ENCODE results near the gene SLAMF1. TPM values are rescaled to one million over a fixed set of nuclear protein-coding genes. Genes with fewer than 3 reads are reported as not detected.

Gene SLAMF1
- total and polyA plus RNA-seq, 4 donors = 0.09 to 1.1 (median 0.17) TPM

DNA sequence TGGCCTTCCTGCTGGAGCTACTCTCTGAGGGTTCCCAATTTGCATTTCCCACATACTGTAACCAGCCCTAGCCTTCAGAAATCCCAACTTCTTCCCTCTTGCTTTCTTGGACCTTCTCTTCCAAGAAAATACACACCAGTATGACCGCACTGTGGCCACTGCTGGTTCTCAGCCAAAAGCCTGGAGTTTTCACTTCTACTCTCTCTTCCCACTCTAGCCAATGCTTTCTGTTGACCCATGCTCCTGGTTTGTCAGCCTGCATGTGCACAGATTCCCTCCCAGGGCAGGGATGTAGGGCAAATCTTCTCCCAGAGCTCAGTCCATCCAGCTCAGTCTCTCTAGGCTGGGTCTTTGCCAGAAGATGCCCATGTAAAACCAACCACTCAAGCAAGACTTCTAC is 664 bp downstream of the SLAMF1 start:
- Histone ChIP-seq H3K4me1 (ENCODE audit: control insufficient read depth in 4 of 4, insufficient read depth in 4 of 4, low read length in 3 of 4) (no peaks in the 10 kb centered on the region), H3K9me3 (ENCODE audit: control insufficient read depth in 4 of 4, low read length in 3 of 4) (no peaks in the 10 kb centered on the region), H3K36me3 (ENCODE audit: control insufficient read depth in 4 of 4, insufficient read depth in 3 of 4, low read depth in 1 of 4, low read length in 3 of 4) (no peaks in the 10 kb centered on the region), H3K9ac (ENCODE audit: low read depth in 1 of 2, low read length in 2 of 2) (no peak overlapping the region), H3K4me3 (ENCODE audit: low read depth in 1 of 3, low read length in 3 of 3) (no peak overlapping the region), H3K27me3 (ENCODE audit: control insufficient read depth in 4 of 4, insufficient read depth in 4 of 4, low read length in 3 of 4) (no peaks in the 10 kb centered on the region), H3K27ac (ENCODE audit: low read depth in 1 of 2, low read length in 2 of 2) (no peak overlapping the region)
- no peak for DNase-seq (ENCODE audit: low spot score)
- TF ChIP-seq GABPA (IDR thresholded peaks at IDR 0.05 in 1 of 2, conservative IDR thresholded peaks at IDR 0.05 in 1 of 2) = no peak
- TF ChIP-seq NR2F2 (IDR thresholded peaks at IDR 0.05) = no peak
- no peak for TF ChIP-seq FOXA1 (IDR thresholded peaks at IDR 0.05)
- no peak for TF ChIP-seq RAD21 (IDR thresholded peaks at IDR 0.05)
- TF ChIP-seq, protein P1, sequence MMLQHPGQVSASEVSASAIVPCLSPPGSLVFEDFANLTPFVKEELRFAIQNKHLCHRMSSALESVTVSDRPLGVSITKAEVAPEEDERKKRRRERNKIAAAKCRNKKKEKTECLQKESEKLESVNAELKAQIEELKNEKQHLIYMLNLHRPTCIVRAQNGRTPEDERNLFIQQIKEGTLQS (IDR thresholded peaks at IDR 0.05) = no peak
- TF ChIP-seq HNF4A (conservative IDR thresholded peaks at IDR 0.05) = no peak
- TF ChIP-seq FOXA2 (IDR thresholded peaks at IDR 0.05) = no peak
- TF ChIP-seq, protein P2, sequence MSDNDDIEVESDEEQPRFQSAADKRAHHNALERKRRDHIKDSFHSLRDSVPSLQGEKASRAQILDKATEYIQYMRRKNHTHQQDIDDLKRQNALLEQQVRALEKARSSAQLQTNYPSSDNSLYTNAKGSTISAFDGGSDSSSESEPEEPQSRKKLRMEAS (IDR thresholded peaks at IDR 0.05) = no peak
- TF ChIP-seq SP1 (IDR thresholded peaks at IDR 0.05) = no peak
- no peak for TF ChIP-seq EGR1 (IDR thresholded peaks at IDR 0.05; ENCODE audit: low read depth in 2 of 2)
- no peak for TF ChIP-seq RXRA (IDR thresholded peaks at IDR 0.05)
- TF ChIP-seq YY1 (IDR thresholded peaks at IDR 0.05) = no peak
- TF ChIP-seq TAF1 (conservative IDR thresholded peaks at IDR 0.05) = no peak
- WGBS = 88% methylated on average over 1 of the region's 1 CpG

DNA sequence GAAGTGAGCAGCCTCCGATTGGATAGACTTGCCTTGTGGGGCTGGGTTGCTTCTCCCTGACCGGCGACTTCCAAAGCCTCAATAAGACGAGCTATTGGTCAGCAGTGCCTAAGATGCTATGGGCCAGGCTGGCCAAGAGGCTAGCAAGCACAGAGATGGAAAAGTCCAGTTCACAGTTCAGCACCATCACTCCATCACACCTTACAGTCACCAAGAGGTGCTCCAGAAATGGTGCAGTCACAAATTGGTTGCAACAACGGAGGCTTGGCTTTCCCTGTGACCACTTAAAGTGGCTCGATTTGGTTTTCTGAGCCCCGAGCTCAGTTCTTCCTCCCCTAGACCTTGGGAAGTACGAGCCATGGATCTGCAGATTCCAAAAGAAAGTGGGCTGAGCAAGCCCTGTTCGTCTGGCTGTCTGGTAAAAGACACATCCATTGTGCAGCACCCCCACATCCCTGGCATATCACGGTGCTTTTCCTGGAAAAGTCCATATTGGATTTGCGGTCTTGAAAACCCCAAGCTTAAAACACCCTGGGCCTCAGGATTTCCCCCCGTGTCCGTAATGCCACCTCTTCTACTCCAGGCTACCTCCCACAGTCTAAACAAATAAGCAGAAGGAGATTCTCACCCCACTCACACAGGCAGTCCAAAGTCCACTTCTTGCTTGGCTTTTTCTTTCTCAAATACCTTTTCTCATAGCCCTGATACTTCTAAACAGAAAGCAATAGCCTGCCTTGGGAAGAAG is 1.3 kb downstream of the SLAMF1 start:
- Histone ChIP-seq H3K9ac (ENCODE audit: low read depth in 1 of 2, low read length in 2 of 2) (no peak overlapping the region), H3K27me3 (ENCODE audit: control insufficient read depth in 4 of 4, insufficient read depth in 4 of 4, low read length in 3 of 4) (no peaks in the 10 kb centered on the region), H3K4me3 (ENCODE audit: low read depth in 1 of 3, low read length in 3 of 3) (no peak overlapping the region), H3K4me1 (ENCODE audit: control insufficient read depth in 4 of 4, insufficient read depth in 4 of 4, low read length in 3 of 4) (no peaks in the 10 kb centered on the region), H3K9me3 (ENCODE audit: control insufficient read depth in 4 of 4, low read length in 3 of 4) (no peaks in the 10 kb centered on the region), H3K27ac (ENCODE audit: low read depth in 1 of 2, low read length in 2 of 2) (no peak overlapping the region), H3K36me3 (ENCODE audit: control insufficient read depth in 4 of 4, insufficient read depth in 3 of 4, low read depth in 1 of 4, low read length in 3 of 4) (no peaks in the 10 kb centered on the region)
- DNase-seq (ENCODE audit: low spot score) = no peak
- WGBS = 89% methylated on average over 13 of the region's 13 CpGs
- TF ChIP-seq YY1 (IDR thresholded peaks at IDR 0.05) (no peak), RAD21 (IDR thresholded peaks at IDR 0.05) (no peak), HNF4G (IDR thresholded peaks at IDR 0.05) (no peak), JUND (IDR thresholded peaks at IDR 0.05) (no peak), HNF4A (conservative IDR thresholded peaks at IDR 0.05) (no peak), SP1 (IDR thresholded peaks at IDR 0.05) (no peak), EGR1 (IDR thresholded peaks at IDR 0.05; ENCODE audit: low read depth in 2 of 2) (no peak), NR2F2 (IDR thresholded peaks at IDR 0.05) (no peak), RXRA (IDR thresholded peaks at IDR 0.05) (no peak), FOXA1 (IDR thresholded peaks at IDR 0.05) (no peak), FOXA2 (IDR thresholded peaks at IDR 0.05) (no peak), GABPA (IDR thresholded peaks at IDR 0.05 in 1 of 2, conservative IDR thresholded peaks at IDR 0.05 in 1 of 2) (no peak)
- TF ChIP-seq, protein P3, sequence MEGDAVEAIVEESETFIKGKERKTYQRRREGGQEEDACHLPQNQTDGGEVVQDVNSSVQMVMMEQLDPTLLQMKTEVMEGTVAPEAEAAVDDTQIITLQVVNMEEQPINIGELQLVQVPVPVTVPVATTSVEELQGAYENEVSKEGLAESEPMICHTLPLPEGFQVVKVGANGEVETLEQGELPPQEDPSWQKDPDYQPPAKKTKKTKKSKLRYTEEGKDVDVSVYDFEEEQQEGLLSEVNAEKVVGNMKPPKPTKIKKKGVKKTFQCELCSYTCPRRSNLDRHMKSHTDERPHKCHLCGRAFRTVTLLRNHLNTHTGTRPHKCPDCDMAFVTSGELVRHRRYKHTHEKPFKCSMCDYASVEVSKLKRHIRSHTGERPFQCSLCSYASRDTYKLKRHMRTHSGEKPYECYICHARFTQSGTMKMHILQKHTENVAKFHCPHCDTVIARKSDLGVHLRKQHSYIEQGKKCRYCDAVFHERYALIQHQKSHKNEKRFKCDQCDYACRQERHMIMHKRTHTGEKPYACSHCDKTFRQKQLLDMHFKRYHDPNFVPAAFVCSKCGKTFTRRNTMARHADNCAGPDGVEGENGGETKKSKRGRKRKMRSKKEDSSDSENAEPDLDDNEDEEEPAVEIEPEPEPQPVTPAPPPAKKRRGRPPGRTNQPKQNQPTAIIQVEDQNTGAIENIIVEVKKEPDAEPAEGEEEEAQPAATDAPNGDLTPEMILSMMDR (IDR thresholded peaks at IDR 0.05; ENCODE audit: low read depth, low read length, missing input control) = no peak
- TF ChIP-seq, protein P1 (IDR thresholded peaks at IDR 0.05) = no peak
- TF ChIP-seq, protein P4, sequence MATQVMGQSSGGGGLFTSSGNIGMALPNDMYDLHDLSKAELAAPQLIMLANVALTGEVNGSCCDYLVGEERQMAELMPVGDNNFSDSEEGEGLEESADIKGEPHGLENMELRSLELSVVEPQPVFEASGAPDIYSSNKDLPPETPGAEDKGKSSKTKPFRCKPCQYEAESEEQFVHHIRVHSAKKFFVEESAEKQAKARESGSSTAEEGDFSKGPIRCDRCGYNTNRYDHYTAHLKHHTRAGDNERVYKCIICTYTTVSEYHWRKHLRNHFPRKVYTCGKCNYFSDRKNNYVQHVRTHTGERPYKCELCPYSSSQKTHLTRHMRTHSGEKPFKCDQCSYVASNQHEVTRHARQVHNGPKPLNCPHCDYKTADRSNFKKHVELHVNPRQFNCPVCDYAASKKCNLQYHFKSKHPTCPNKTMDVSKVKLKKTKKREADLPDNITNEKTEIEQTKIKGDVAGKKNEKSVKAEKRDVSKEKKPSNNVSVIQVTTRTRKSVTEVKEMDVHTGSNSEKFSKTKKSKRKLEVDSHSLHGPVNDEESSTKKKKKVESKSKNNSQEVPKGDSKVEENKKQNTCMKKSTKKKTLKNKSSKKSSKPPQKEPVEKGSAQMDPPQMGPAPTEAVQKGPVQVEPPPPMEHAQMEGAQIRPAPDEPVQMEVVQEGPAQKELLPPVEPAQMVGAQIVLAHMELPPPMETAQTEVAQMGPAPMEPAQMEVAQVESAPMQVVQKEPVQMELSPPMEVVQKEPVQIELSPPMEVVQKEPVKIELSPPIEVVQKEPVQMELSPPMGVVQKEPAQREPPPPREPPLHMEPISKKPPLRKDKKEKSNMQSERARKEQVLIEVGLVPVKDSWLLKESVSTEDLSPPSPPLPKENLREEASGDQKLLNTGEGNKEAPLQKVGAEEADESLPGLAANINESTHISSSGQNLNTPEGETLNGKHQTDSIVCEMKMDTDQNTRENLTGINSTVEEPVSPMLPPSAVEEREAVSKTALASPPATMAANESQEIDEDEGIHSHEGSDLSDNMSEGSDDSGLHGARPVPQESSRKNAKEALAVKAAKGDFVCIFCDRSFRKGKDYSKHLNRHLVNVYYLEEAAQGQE (IDR thresholded peaks at IDR 0.05) = no peak
- TF ChIP-seq, protein P2 (IDR thresholded peaks at IDR 0.05) = no peak
